Inflammatory macrophage (primary cell): ENCODE results near the gene MYL1.

ENCODE experiments used
- DNase-seq, 2 donors: peaks; one replicate each; pipeline ENCODE4 v3.0.0-alpha.2; 2020 to 2022

Gene MYL1

DNA sequence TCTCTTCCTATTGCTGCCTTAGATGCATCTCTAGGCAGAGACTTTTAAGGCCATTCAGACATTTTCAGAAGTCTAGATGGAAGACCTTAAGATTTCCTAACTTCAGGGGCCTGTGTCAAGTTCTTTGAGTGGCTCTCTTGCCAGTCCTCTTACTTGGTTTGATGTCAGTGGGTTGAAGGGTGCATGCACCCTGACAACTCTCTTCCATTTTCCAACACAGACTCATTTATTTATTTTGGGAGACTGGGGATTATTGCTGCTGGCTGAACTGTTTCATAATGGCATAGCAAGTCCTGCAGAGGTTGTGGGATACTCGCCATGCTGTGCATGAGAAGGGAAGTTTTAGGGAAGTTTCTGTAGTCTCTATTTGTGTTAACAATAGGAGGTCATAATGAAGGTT is 50.7 kb downstream of the MYL1 start:
- no peak for DNase-seq

DNA sequence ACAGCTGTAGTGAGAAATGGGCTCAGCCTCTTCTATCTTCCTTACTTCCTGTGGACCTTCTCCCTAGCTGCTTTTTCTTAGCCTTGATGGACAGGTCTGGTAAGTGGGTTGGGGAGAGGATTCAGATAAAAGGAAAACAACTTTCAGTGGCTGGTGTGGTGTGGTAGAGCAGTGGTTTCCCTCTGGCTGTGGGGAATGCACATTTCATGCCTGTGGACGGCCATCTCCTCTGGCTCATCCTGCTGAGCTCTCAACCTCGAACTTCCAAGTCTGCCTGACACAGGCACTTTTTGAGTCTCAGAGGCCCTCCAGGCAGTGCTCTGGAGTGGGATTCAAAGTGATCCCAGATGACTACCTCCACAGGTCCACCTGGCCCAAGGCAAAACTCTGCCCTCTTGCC is 51.1 kb downstream of the MYL1 start:
- DNase-seq = no peak

DNA sequence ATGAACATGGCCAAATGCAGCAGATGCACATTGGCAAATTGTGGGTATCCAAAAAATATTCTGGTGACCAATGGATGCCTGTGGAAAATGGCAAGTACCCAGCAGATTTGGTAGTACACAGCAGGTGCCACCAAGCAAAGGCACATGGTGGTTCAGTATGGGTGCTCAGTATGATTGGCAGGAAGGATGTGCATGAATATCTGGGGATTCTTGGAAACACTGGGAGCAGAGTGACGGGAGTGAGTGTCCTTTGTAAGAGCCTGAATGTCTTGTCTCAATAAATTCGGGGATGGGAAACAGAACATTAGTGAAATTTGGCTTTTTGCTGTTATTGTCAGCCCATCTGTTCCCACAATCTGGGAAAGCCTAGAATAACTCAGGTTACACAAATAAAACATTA is 52.9 kb downstream of the MYL1 start:
- DNase-seq = no peak

DNA sequence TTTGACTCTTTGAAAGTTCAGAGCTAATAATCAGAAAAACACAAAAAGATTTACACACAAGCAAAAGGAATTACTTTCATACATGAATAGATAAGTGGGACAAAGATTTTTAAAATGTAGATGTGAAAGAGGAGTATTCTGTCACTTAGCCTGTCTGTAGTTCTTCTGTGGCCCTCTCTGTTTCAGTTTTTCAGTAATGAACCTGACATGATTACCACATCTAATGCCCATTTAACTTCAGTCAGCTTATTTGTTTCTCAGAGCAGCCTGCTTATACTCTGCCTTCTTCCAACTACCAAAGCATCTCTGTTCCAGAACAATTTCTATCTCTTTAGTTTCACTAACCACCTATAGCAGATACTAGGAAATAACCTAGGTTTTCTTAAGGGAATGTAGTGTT is 55.3 kb downstream of the MYL1 start:
- no peak for DNase-seq

DNA sequence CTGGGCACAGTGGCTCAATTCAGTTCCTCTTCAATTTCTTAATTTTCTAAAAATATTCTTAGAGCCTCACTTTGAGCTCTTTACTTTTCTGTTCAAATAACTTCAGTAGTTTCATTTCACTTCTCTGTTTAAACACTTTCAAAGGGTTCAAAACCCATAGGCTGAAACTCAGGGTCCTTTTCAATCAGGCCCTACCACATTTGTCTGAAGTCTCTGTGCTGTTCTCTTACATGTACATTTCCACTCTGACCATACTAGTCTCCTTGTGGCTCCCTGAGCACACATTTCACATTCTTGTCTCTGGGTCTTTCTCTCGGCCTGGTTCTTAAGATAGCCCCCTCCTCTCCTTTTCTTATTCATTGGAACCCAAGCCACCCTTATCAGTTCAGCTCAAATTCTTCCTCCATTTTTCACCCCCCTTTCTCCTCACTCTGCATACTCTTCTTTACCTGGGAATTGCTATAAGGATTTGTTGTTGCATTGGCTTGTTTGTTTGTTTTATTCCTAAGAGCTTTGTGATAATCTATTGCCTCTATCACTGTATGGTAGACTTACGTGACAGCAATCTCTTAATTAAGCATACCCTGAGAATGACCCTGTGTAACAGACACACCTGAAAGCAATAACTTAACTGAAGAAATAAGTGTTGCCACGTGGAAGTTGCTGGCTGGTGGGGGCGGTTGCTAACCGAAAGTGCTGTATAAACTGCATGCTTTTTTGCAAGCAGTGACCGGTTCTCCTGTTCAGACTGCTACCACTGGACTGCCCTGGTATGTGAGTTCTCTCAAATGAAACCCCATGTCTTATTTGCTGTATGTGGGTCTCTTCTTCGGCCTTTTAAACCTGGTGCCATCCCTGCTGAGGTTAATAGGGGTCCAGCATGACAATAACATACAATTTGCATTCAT is 62.0 kb downstream of the MYL1 start:
- no peak for DNase-seq

DNA sequence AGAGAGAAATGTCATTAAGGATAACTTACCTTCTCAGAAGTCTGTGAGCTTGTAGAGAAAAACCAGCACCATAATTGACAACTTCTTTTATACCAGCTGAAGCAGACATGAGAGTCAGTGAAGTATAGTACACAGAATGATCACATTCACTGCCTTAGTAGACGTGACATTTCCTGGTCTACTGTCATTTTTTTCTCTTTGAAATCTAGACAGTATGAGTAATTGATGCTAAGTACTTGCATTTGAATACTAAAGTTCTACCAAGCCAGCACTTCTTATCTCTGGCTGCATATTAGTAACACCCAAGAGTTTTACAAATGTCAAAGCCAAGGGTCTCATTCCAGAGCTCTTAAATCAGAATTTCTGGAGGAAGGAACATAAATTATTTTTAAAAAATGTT is 64.4 kb downstream of the MYL1 start:
- DNase-seq = no peak
